Calu3 (cell line): ENCODE measurements around the gene PPEF1. TPM values are rescaled to one million over a fixed set of nuclear protein-coding genes. Genes with fewer than 3 reads are reported as not detected.
"Not testable (repeated sequence)": the region's sequence is repeated elsewhere in the genome, so short reads cannot be mapped to it uniquely, and the experiment has no call there.

Source experiments
- BruUV-seq: library from RNA; stranded (reverse); fragments of 400-500 nt; replicated peaks from 2 replicates; lab custom pipeline; 2021; lab: Mats Ljungman, UMichigan
- CTCF ChIA-PET: fragments of 300-600 bp; sonication (Branson Sonifier 250); formaldehyde crosslinking; loops from one replicate; lab custom pipeline; 2022; ENCODE audit warnings: antibody characterized with exemption; lab: Charles Lee
- DNase-seq: peaks from one replicate; pipeline ENCODE4 v3.0.0; 2022
- H3K27ac Mint-ChIP-seq: one replicate; pipeline ENCODE4 v1.8.0; 2022; ENCODE audit warnings: mixed read lengths; ENCODE audit not compliant: unreplicated experiment
- H3K27me3 Mint-ChIP-seq: one replicate; pipeline ENCODE4 v1.8.0; 2022; ENCODE audit warnings: mixed read lengths; ENCODE audit not compliant: unreplicated experiment
- H3K36me3 Mint-ChIP-seq: one replicate; pipeline ENCODE4 v1.8.0; 2022; ENCODE audit warnings: mild to moderate bottlenecking, moderate library complexity, mixed read lengths; ENCODE audit not compliant: insufficient read depth, unreplicated experiment
- H3K4me1 Mint-ChIP-seq: one replicate; pipeline ENCODE4 v1.8.0; 2022; ENCODE audit warnings: mild to moderate bottlenecking, low read depth, mixed read lengths; ENCODE audit not compliant: unreplicated experiment
- H3K4me3 Mint-ChIP-seq: one replicate; pipeline ENCODE4 v1.8.0; 2022; ENCODE audit warnings: mild to moderate bottlenecking, low read depth, moderate library complexity, mixed read lengths; ENCODE audit not compliant: unreplicated experiment
- H3K9me3 Mint-ChIP-seq: one replicate; pipeline ENCODE4 v1.8.0; 2022; ENCODE audit warnings: low read depth, mixed read lengths; ENCODE audit not compliant: unreplicated experiment
- CTCF ChIP-seq: fragments of 200-600 bp; IDR thresholded peaks from one replicate; pipeline ENCODE4 v1.8.0; 2022; ENCODE audit warnings: antibody characterized with exemption; ENCODE audit not compliant: unreplicated experiment
- intact Hi-C: fragments of 100-400 bp; cut with micrococcal nuclease; formaldehyde crosslinking; loops from one replicate; pipeline ENCODE4 v1.10.0; 2022; ENCODE audit not compliant: unreplicated experiment
- total RNA-seq: library from RNA; stranded (reverse); gene quantifications from 2 replicates; pipeline ENCODE4 v1.2.3, GENCODE V29; 2022

Gene PPEF1
- total RNA-seq, 1 experiment from 2014 or later, result not detected

GRCh38 chrX:18810416-18810815 is 103.0 kb downstream of the PPEF1 start:
- CTCF ChIA-PET, result interaction anchor here (0.7 kb wide), 1 partner anchor 22 kb away, joined by 3 read pairs; no protein-coding TSS in a partner anchor
- H3K4me1 Mint-ChIP-seq, result no peaks in the 10 kb centered on the region
- H3K27ac Mint-ChIP-seq, result no peak overlapping the region
- DNase-seq, result no peak
- H3K36me3 Mint-ChIP-seq, result no peaks in the 10 kb centered on the region
- H3K27me3 Mint-ChIP-seq, result no peaks in the 10 kb centered on the region
- intact Hi-C loops, result no loop called here
- no peaks in the 10 kb centered on the region for H3K9me3 Mint-ChIP-seq
- no TSS peak for BruUV-seq
- no peak overlapping the region for H3K4me3 Mint-ChIP-seq
- no peak for TF ChIP-seq CTCF

- no peaks in the 10 kb centered on the region for H3K4me1 Mint-ChIP-seq
Observed at GRCh38 chrX:18825375-18825774, 117.9 kb downstream of the PPEF1 start.

GRCh38 chrX:18828832-18829404 is 121.5 kb downstream of the PPEF1 start:
- TF ChIP-seq CTCF, result no peak
- no peaks in the 10 kb centered on the region for H3K27me3 Mint-ChIP-seq
- peaks cover 4% of the 10 kb centered on the region for H3K9me3 Mint-ChIP-seq
- CTCF ChIA-PET, result no interaction called here
- intact Hi-C loops, result no loop called here
- H3K27ac Mint-ChIP-seq, result no peak overlapping the region
- H3K4me1 Mint-ChIP-seq, result no peaks in the 10 kb centered on the region
- H3K36me3 Mint-ChIP-seq, result no peaks in the 10 kb centered on the region
- H3K4me3 Mint-ChIP-seq, result no peak overlapping the region
- BruUV-seq, result no TSS peak
- DNase-seq, result no peak

More at GRCh38 chrX:18825375-18825774, 117.9 kb downstream of the PPEF1 start:
- H3K27me3 Mint-ChIP-seq, result no peaks in the 10 kb centered on the region
- no peak overlapping the region for H3K4me3 Mint-ChIP-seq
- no peak for TF ChIP-seq CTCF
- H3K27ac Mint-ChIP-seq, result no peak overlapping the region
- no peaks in the 10 kb centered on the region for H3K36me3 Mint-ChIP-seq
- CTCF ChIA-PET, result no interaction called here
- intact Hi-C loops, result no loop called here
- BruUV-seq, result no TSS peak
- DNase-seq, result no peak
- H3K9me3 Mint-ChIP-seq, result peaks cover 4% of the 10 kb centered on the region

- intact Hi-C loops, result no loop called here
- no peaks in the 10 kb centered on the region for H3K36me3 Mint-ChIP-seq
- no peak for DNase-seq
- H3K4me1 Mint-ChIP-seq, result no peaks in the 10 kb centered on the region
- H3K9me3 Mint-ChIP-seq, result no peaks in the 10 kb centered on the region
- BruUV-seq, result no TSS peak
- no peak overlapping the region for H3K27ac Mint-ChIP-seq
- no peak for TF ChIP-seq CTCF
- CTCF ChIA-PET, result interaction anchor here (0.6 kb wide), 1 partner anchor 23 kb away, joined by 3 read pairs; no protein-coding TSS in a partner anchor
- no peaks in the 10 kb centered on the region for H3K27me3 Mint-ChIP-seq
- no peak overlapping the region for H3K4me3 Mint-ChIP-seq
Observed at GRCh38 chrX:18833071-18833731, 125.8 kb downstream of the PPEF1 start.

- H3K9me3 Mint-ChIP-seq, intact Hi-C loops, DNase-seq, H3K4me1 Mint-ChIP-seq, H3K27ac Mint-ChIP-seq, H3K27me3 Mint-ChIP-seq, H3K4me3 Mint-ChIP-seq, BruUV-seq, H3K36me3 Mint-ChIP-seq, CTCF ChIA-PET: not testable (repeated sequence)
Observed at GRCh38 chrX:18847901-18848300, 140.5 kb downstream of the PPEF1 start.
